SK-N-MC (cell line): ENCODE data around the gene PPP1R18.

ENCODE experiments used
- DNase-seq: peaks from one replicate; pipeline ENCODE4 v3.0.0-alpha.2; 2011; ENCODE audit warnings: low read depth, low spot score
- H3K27ac ChIP-seq: fragments of 200-600 bp; sonication (generic); 2 replicates; pipeline ENCODE4 v1.5.1; 2016; ENCODE audit warnings: mixed run types
- H3K36me3 ChIP-seq: fragments of 200-600 bp; sonication (generic); 2 replicates; pipeline ENCODE4 v1.6.1; 2017; ENCODE audit warnings: antibody characterized with exemption, low read length, mixed read lengths; ENCODE audit not compliant: insufficient read depth
- H3K4me3 ChIP-seq: fragments of 200-600 bp; sonication (generic); 2 replicates; pipeline ENCODE4 v1.5.1; 2016
- H3K9ac ChIP-seq: fragments of 200-600 bp; sonication (generic); 2 replicates; pipeline ENCODE4 v1.8.0; 2017; ENCODE audit warnings: mixed run types, mixed read lengths; ENCODE audit not compliant: insufficient read length
- H3K9me3 ChIP-seq: fragments of 200-600 bp; sonication (generic); 2 replicates; pipeline ENCODE4 v1.6.1; 2017; ENCODE audit warnings: low read depth, mild to moderate bottlenecking, antibody characterized with exemption, low read length, moderate library complexity, mixed read lengths
- EZH2 ChIP-seq: fragments of 200-600 bp; sonication (generic); IDR thresholded peaks from one replicate; pipeline ENCODE4 v1.6.1; 2017; ENCODE audit warnings: antibody characterized with exemption
- FOXP2 ChIP-seq: optimal IDR thresholded peaks from 2 replicates; pipeline ENCODE3; 2011; ENCODE audit warnings: mild to moderate bottlenecking, moderate library complexity; ENCODE audit not compliant: insufficient read depth; ENCODE audit errors: extremely low read length, control extremely low read depth
- POLR2AphosphoS5 ChIP-seq: IDR thresholded peaks from 2 replicates; pipeline ENCODE4 v1.6.1; 2012; ENCODE audit warnings: mild to moderate bottlenecking, low read depth, low read length, borderline replicate concordance

PPP1R18 gene

GRCh38 chr6:30644769-30645168, 41.7 kb downstream of the PPP1R18 start:
- H3K36me3 ChIP-seq: peaks cover 43% of the 10 kb centered on the region
- H3K4me3 ChIP-seq: no peak overlapping the region
- no peak overlapping the region for H3K9ac ChIP-seq
- TF ChIP-seq EZH2 (no peak), FOXP2 (no peak), POLR2AphosphoS5 (no peak)
- DNase-seq: no peak
- H3K9me3 ChIP-seq: no peaks in the 10 kb centered on the region
- H3K27ac ChIP-seq: no peak overlapping the region

GRCh38 chr6:30643656-30644055, 42.8 kb downstream of the PPP1R18 start:
- Histone ChIP-seq H3K36me3 (peaks cover 42% of the 10 kb centered on the region), H3K9ac (no peak overlapping the region)
- TF ChIP-seq EZH2 (no peak), FOXP2 (no peak), POLR2AphosphoS5 (no peak)

GRCh38 chr6:30641048-30641447, 45.4 kb downstream of the PPP1R18 start:
- no peak for TF ChIP-seq FOXP2
- no peak for TF ChIP-seq POLR2AphosphoS5
- no peak for TF ChIP-seq EZH2
- Histone ChIP-seq H3K27ac (no peak overlapping the region), H3K9me3 (no peaks in the 10 kb centered on the region), H3K9ac (no peak overlapping the region), H3K4me3 (no peak overlapping the region), H3K36me3 (peaks cover 41% of the 10 kb centered on the region)
- DNase-seq: no peak

More at GRCh38 chr6:30643656-30644055, 42.8 kb downstream of the PPP1R18 start:
- Histone ChIP-seq H3K4me3 (no peak overlapping the region), H3K27ac (no peak overlapping the region), H3K9me3 (no peaks in the 10 kb centered on the region)
- no peak for DNase-seq

- Histone ChIP-seq H3K36me3 (peaks cover 39% of the 10 kb centered on the region), H3K27ac (no peak overlapping the region), H3K4me3 (no peak overlapping the region), H3K9me3 (no peaks in the 10 kb centered on the region), H3K9ac (no peak overlapping the region)
- DNase-seq: no peak
- TF ChIP-seq EZH2 (no peak), FOXP2 (no peak)
These were observed 46.0 kb downstream of the PPP1R18 start for GRCh38 chr6:30640481-30640880.

- Histone ChIP-seq H3K9ac (no peak overlapping the region), H3K27ac (no peak overlapping the region), H3K9me3 (no peaks in the 10 kb centered on the region), H3K4me3 (no peak overlapping the region), H3K36me3 (peaks cover 40% of the 10 kb centered on the region)
- no peak for DNase-seq
- TF ChIP-seq FOXP2 (no peak), EZH2 (no peak), POLR2AphosphoS5 (no peak)
These were observed 50.6 kb downstream of the PPP1R18 start for GRCh38 chr6:30635834-30636233.

GRCh38 chr6:30626484-30627366, 59.7 kb downstream of the PPP1R18 start, which contains the start of gene ATAT1:
Gene ATAT1 (plus strand): TSS chr6:30626874.
- H3K27ac ChIP-seq: peak within 1 kb of the TSS; percentile 77
- no peak for DNase-seq
- H3K36me3 ChIP-seq: peaks cover 73% of the 10 kb centered on the region
- TF ChIP-seq EZH2: no peak
- TF ChIP-seq POLR2AphosphoS5: peak; percentile 96
- no peaks in the 10 kb centered on the region for H3K9me3 ChIP-seq
- peak within 1 kb of the TSS; percentile 99 for H3K4me3 ChIP-seq
- peak within 1 kb of the TSS; percentile 98 for H3K9ac ChIP-seq
